HT1080 (cell line): ENCODE measurements around the gene TMEM238L. TPM values are rescaled to one million over a fixed set of nuclear protein-coding genes. Genes with fewer than 3 reads are reported as not detected.
"Not testable (repeated sequence)": the region's sequence is repeated elsewhere in the genome, so short reads cannot be mapped to it uniquely, and the experiment has no call there.

ENCODE experiments used
- DNase-seq: peaks from one replicate; pipeline ENCODE4 v3.0.0-alpha.2; 2015; ENCODE audit warnings: low read depth
- polyA plus RNA-seq, 2 experiments: library from polyadenylated mRNA; depleted of rRNA; stranded (reverse); fragments of >200 nt; gene quantifications; 2 replicates each; pipeline ENCODE4 v1.2.3, GENCODE V29; 2015
- total RNA-seq: library from RNA; depleted of rRNA; stranded (reverse); fragments of >200 nt; shearing (Covaris generic); gene quantifications from 2 replicates; pipeline ENCODE4 v1.2.3, GENCODE V29; 2014; rRNA removed

The TMEM238L gene, protein sequence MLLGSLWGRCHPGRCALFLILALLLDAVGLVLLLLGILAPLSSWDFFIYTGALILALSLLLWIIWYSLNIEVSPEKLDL
- not detected in 2 replicates for total RNA-seq
- not detected in 2 replicates for polyA plus RNA-seq (2015; cell fraction: cytosol; rRNA removed)
- not detected in 2 replicates for polyA plus RNA-seq (2015; cell fraction: nucleus; rRNA removed)

DNA sequence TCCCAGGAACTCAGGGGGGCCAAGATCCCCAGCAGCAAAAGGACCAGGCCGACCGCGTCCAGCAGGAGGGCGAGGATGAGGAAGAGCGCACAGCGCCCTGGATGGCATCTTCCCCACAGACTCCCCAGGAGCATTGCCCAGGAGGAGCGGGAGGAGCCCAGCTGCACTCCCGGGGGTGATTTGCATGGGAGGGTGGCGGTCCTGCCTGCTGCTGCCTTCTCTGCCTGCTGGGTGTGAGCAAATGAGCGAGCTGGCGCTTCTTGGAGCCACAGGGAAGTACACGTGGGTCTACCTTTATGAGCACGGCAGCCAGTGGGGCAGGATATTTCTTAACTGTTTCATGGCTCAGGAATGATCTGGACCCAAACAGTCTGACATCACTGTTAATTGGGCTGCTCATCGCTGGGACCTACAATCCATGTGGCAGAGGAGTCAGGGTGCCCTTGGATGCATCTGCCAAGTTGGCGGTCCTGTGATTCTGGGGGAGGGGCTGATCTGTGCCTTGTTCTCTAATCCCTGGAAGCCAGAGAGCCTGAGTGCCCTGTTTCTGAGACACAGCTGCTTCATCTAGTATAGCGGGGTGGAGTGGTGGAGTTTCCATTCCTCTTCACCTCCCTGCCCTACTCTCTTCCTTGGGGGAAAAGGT is at the start of gene TMEM238L:
TMEM238L (minus strand) TSS at position 270 of the 646 bp plus-strand sequence; CDS start at position 134, 136 bp downstream.
- no peak for DNase-seq

DNA sequence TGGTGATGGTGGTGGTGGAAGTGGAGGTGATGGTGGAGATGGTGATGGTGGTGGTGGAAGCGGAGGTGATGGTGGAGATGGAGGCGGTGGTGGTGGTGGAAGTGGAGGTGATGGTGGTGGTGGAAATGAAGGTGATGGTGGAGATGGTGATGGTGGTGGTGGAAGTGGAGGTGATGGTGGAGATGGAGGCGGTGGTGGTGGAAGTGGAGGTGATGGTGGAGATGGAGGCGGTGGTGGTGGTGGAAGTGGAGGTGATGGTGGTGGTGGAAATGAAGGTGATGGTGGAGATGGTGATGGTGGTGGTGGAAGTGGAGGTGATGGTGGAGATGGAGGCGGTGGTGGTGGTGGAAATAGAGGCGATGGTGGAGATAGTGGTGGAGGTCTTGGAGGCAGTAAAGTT is 42.7 kb upstream of the TMEM238L start:
- not testable (repeated sequence) for DNase-seq

DNA sequence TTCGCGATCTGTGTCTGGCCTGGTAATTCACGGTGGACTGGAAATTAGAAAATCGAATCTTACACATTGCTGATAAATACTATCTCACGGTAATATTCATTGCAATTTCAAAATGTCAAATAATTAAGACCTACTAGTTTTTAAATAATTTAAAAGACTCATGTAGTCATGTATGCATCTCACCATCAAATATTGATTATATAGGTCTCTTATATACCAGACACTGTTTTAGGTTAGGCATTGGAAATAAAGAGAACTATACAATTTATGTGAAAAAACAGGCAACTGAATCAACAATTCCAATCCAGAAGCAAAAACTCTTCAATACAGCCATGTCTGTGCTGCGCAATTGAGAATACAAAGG is 41.5 kb upstream of the TMEM238L start:
- no peak for DNase-seq

DNA sequence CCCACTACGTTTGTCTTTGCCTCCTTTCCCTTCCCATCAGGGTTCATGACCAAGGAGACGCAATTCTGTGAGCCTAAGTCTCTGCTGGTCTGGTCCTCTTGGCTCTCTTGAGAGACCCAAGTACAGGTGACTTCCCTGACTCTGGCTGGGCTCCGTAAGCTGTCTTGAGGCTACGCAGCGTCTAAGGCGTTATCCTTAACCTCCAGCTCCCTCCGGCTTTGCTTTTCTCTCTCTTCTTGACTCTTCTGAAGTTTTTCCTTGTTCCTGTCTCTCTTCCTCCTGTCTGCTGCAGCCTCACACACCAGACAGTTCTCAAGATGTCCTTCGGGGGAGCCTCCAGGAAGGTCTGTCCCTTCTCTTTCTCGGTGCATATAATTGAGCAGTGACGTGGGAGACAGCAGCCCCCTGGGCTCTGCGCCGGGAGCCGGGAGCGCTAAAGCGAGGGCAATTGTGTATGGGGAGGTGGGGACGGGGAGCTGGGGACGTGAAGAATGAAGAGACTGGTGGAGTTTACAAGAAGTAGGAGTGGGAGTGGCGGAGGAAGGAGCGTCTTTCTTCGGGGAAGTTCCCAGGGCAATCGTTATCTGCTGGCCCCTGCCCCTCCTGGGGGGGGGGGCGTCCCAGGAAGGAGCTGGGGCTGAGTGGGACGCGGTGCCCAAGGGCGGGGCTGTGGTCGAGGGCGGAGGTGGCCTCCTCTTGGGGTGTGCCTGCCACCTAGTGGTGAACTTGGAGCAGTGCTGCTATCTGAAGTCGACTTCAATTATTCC is 40.9 kb upstream of the TMEM238L start:
- DNase-seq, result peak; percentile 48

DNA sequence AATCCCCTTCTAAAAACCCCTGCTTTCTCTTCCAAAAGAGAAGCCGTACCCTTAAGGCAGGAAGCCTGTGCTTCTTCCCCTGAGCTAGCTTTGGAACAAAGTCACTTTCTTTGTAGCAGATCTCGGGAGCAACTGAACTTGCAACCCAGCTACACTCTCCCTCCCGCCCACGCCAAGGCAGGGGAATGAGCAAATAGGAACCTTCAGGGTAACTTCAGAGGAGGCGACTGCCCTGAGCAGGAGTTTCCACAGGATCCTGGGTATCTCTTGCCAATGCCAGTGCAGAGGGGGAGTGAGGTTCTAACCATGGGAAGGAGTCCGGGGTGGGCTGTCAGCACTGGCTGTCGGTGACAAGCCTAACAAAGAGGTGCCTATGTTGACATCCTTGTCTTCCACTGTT is 39.9 kb upstream of the TMEM238L start:
- no peak for DNase-seq

DNA sequence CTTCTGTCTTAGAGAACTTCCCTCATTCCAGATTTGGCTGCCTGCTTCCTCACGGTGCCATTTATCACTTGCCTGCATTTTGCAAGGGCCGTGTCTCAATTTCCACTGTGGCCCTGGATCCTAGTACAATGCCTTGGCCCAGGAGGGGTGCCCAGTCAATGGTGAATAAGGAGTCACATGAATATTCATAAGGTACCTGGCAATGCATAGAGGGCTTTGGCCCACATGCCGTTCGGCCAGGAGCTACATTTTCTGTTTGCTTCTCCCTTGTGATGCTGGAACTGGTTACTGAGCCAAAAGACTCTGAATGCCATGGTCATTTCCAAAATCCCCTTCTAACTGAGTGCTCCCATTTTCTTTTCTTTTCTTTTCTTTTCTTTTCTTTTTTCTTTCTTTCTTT is 38.8 kb upstream of the TMEM238L start:
- DNase-seq, result no peak

DNA sequence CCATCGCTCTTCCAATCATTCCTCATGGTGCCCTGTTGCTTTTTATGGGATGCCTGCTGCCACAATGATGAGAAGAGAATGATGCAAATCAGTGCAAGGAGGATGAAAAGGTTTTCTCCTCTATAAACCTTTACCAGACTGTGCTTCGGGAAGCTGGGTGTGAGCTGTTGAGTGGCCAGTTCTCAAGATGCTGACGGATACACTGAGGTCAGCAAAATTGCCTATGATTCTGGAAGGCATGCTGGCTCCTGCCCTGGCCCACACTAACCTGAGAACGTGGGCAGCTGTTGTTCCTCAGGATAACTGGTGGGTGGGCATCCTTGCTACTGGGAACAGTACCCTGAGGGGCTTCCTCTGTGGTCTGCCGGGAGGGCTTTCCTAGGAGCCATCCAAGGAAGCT is 34.8 kb upstream of the TMEM238L start:
- no peak for DNase-seq

DNA sequence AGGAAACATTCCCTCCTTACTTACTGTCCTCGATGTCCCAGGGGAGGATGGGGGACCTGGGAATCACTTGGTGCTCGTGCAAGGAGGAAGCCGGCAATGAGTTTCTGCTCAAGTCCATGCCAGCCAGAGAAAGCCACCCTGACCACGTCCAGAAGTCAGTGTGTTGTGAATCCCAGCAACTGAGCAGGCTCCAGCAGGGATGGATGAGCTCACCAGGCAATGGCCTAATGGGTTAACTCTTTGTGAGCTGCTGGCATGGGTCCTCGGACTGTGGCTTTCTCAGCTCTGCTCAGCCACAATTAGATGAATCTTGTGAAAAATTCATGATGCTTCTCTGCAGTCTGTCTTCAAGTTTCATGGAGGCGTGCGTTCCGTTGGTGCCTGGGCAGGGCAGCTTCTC is 34.0 kb upstream of the TMEM238L start, which contains the start of gene PIRT:
PIRT (minus strand) TSS at position 167 of the 400 bp plus-strand sequence. CDS start 12,442 bp downstream, outside the sequence.
- no peak for DNase-seq

DNA sequence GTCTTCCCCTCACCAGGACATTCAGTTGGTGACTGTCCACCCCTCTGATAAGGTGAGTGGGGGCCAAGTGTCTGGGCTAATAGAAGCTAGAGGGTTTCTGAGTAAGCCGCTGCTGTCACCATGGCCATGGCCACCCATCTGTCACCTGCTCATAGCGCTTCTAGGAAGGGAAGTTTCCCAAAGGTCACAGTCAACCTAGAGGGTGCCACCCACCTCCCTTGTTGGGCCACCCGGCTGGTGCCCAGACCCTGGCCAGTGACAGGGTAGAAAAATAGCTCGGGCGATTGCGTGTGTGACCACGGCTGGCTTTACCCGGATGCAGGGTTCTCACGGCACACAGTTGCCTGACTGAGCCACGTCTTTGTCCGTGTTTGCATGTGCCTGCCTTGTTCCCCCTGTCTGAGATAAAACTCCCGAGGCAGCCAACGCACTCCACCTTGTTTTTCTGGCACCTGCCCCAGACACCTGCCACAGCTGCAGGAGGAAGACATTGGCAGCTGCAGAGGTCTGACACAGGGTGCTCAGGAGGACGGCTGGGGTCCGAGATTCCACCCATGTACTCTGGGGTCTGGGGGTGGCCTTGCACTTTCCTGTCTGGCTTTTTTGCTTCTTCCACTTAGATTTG is 33.2 kb upstream of the TMEM238L start:
- no peak for DNase-seq

DNA sequence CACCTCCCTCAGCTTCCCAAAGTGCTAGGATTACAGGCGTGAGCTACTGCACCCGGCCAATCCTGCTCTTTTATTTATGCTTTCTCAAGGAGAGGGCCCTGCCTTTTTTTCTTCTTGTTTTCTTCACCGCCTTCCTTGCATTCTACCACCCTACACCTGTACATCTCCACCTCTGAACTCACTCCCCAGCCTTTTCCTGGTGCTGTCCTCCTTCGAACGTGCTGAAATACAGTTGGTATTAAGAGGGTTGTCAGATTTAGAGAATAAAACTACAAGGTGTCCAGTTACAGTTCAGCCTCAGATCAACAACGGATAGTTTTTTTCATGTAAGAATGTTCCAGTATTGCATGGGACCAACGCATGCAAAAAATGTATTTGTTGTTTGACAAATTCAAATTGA is 32.2 kb upstream of the TMEM238L start:
- DNase-seq, result no peak

DNA sequence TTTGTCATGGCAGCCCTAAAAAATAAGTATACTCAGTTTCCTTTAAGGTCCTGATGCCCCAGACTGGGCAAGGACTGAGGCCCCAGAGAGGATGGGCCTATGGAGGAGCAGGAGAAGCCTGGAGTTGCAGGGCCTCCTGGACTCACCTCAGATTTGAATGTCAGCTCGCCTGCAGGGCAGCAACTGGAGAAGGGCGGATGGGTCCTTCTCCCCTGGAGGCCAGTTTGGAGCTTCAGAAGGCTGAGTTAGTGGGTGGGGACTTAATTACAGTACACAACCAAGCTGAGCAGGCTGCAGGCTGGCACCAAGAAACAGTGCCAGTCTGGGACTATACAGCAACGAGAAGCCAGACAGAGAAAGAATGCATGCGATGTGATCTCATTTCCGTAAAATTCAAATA is 27.8 kb upstream of the TMEM238L start:
- DNase-seq, result no peak

DNA sequence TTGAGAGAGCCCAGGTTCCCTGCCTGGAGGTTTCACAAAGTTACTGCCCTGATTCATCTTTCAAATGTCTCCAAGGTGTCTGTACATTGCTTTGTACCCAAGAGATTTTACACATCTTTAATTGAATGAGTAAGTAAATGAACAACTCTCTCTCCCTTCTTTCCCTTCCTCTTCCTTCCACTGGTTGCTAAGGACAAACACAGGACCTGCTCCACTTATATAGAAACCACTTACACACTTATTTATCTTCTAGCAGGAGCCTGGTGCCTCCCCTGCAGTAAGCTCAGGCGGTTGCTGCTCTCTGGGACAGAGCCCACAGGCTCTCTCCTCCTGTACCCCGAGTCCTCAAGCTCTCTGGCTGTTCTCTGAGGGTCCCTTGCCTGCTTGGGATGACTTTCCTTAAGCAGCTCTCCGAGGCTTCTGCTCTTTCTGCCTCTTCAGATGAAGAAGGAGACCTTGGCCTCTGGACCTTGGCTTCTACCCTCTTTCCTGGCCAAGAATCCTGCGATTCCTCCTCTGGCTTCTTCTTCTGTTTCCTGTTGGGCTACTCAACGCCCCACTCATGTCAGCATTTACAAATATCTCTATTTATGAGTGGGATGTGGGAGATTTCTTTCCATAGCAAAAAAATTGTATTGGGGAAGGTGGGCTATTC is 24.1 kb upstream of the TMEM238L start:
- DNase-seq, result no peak

DNA sequence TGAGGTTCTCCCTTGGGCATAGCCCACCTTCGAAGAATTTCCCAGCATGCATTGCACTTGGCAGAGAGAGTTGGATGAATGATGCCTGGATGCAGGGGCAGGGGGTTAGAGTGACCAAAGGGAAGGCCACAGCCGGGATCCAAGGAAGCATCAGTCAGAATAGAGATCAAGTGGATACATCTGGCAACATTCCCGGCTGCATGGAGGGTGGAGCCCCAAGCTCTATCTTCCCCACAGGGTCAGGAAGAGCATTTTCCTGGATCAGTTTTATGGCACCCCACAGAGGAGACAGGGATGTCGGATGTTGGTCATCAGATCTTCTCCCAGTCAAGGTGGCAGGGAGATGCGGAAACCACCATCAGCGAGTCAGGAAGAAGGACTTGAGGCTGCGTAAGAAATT is 21.0 kb upstream of the TMEM238L start:
- DNase-seq, result no peak

DNA sequence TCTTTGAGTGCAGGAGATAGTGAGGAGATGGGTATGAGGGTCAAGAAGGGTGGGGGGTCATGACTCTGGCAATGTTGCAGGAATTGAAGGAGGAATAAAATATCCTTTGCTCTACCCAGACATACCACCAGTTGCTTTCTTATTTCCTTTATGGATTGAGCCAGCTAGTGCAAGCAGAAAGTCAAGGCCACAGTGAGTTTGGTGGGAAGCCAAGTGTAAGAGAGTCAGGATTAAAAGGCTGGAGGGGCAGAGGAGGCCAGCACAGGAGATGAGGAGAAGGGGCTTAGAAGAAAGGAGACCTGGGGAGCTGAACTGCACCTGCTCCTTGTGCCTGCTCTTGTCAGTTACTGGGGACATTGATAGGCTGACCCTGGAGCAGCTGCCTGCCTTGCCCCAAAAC is 17.9 kb upstream of the TMEM238L start:
- no peak for DNase-seq

DNA sequence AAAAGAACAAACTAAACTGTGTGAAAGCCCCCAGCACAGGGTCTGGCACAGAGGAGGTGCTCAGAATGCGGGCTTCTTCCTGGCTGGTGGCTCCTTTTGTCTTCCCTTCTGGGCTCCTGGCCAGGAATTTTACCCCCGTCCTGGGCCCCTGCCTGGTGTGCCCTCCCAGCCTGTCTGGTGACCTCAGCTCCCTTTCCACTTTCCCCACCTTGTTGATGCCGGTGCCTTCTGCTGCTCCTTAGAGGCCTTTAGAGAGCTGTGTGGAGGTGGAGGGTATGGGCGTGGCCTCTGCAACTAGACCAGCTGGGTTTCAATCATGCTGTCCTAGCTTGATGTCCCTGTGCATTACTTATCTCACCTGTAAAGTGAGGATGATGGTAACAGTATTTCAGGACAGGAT is 17.2 kb upstream of the TMEM238L start:
- no peak for DNase-seq

DNA sequence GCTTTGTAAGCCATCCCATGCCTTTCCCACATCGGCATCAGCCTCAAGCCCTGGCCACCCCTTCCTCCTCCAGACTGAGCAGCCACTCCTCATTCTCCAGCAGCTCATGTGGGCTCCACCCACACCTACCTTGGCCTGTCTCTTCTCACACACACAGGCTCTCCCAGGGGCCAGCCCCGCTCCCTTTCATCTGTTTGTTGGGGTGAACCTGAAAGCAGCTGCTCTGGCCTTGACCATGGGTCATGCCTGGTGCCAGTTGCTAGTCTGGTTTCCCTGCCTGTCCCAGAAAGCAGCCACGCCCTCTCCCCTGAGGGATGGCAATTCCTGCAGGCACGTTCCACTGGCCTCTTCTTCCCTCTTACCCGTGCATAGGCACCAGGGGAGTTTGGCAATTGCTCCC is 11.4 kb upstream of the TMEM238L start:
- no peak for DNase-seq

DNA sequence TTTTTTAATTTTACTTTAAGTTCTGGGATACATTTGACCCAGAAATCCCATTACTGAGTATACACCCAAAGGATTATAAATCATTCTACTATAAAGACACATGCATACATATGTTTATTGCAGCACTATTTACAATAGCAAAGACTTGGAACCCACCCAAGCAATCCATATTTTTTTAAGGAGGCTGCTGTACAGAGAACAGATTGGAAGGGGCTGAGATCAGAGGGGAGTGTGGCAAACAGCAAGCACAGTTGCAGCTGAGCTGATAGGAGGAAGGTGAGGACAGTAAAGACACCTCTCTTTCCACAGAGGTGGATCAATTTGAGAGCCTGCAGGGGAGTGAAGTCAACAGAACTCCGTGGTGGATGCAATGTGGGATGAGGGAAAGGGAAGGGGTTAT is 10.2 kb upstream of the TMEM238L start:
- DNase-seq, result no peak

DNA sequence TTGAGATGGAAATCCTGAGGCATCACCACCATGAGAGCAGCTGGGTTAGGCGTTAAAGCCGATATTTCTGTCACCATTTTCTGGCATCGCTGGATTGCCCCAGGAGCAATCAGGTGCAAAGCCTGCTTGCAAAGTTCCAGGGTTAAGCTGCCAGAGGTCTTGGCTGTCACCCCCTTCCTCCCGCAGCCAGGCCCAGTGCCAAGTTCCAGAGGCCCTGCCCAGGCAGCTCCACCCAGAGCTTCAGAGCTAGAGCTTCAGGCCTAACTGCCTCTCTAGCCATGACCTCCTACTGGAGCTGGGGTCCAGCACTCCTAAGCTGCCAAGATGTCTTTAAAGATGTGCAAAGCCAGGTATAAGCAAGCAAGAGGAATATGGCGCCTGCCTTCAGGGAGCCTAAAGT is 8.8 kb upstream of the TMEM238L start:
- no peak for DNase-seq

DNA sequence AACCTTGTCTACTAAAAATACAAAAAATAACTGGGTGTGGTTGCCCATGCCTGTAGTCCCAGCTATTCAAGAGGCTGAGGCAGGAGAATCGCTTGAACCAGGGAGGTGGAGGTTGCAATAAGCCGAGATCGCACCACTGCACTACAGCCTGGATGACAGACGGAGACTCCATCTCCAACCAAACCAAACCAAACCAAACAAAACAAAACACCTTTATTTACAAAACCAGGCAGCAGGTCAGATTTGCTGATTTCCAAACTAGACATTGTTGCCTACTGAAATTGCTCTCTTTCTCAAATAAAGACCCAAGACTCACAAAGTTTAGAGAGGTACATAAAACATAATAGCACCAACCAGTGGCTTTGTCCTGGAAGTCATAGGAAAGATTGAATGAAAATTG is 5.7 kb upstream of the TMEM238L start:
- DNase-seq, result no peak

DNA sequence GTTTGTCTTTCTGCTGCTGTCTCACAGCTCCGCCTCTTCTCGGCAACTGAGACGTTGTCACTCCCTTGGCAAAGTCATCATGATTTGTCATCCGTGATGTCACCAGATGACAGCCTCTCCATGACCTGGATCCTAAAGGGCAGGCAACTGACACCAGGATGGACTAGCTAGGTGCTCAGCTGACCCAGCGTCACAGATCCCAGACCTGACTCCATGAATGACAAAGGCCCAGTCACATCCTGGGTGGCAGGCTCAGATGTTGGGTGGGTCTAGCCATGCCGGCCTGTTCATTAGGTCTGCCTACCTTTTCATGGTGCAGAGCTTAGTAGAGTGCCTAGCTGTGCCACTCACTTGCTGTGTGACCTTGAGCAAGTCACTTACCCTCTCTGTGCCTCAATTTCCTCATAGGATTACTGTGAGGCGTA is 3.8 kb upstream of the TMEM238L start:
- no peak for DNase-seq

DNA sequence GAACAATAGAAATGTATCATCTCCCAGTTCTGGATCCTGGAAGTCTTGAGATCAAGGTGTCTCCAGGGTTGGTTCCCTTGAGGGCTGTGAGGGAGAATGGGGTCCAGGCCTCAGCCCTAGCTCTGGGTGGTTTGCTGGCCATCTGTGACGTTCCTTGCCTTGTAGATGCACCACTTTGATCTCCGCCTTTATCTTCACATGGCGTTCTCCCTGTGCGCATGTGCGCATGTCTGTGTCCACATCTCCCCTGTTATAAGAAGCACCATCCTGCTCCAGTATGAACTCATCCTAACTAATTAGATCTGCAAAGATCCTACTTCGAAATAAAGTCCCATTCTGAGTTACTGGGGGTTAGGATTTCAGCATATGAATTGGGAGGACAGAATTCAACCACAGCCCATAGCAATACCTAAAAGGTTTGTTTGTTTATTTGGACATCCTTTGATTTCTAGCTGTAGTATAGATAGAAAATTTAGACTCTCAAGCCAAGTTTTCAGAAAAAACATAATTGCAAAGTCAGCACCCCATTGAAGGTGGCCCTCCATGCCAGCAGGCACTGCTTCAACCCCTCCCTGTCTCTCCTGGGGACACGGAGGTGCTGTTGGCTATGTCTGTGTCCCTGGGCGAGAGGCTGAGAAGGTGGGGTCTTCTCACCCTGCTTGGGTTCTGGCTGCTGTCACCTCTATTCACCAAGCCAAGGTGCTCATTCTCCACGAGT is 2.8 kb upstream of the TMEM238L start:
- DNase-seq, result no peak
